Right lung (tissue), 5 donors: Measurements from ENCODE around the gene MAP1LC3A. TPM values are rescaled to one million over a fixed set of nuclear protein-coding genes. Genes with fewer than 3 reads are reported as not detected.

Experiments used
- DNase-seq, 2 donors: peaks; one replicate each; pipeline ENCODE4 v3.0.0-alpha.2; 2013
- polyA plus RNA-seq, 5 donors: library from polyadenylated mRNA; unstranded; fragments of 120-200 nt; gene quantifications; one replicate each; pipeline versions ENCODE4 v1.2.1 to v1.2.3, GENCODE V29; 2013; ENCODE audit warnings: inconsistent platforms in 1 of 5, low replicate concordance in 1 of 5; ENCODE audit not compliant: insufficient read length in 5 of 5, insufficient read depth in 1 of 5

The MAP1LC3A gene
- polyA plus RNA-seq, 5 donors, result 24.2 to 56.0 (median 32.9) TPM

DNA sequence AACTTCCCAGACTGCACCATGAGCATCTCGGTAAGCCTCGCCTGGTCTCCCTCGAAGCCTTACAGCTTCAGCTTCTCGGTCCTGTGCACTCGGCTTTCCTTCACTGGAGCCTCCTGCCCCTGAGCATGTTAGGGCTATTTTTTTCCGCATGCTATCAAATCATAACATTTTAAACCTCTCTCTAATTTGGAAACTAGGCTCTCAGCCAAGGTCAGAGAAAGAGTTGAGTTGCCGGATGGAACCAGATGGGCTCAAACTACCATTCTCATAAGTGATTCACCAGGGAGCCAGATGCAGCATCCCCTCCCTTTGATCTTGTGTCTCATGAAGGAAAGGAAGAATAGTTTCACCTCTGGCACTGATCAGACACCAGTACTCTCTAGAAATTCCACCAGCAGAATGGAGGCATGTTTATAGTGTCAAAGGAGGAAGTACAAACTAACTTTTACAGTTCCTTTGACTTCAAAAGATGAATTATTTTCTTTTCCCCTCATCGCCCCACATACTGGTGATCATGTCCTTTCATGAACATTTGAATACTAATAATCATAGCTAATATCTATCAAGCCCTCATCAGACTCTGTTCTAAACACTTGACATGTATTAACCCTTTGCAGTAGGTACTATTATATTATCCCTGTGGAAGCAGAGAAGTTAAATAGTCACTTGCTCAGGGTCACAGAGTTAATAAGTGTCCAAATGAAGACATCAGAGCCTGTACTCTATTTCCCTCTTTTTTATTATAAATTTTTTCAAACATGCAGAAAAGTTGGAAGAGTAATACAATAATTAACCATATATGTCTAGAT, 46.7 kb downstream of the MAP1LC3A start:
- peak in 1 of 2 donors; percentile 16 for DNase-seq

DNA sequence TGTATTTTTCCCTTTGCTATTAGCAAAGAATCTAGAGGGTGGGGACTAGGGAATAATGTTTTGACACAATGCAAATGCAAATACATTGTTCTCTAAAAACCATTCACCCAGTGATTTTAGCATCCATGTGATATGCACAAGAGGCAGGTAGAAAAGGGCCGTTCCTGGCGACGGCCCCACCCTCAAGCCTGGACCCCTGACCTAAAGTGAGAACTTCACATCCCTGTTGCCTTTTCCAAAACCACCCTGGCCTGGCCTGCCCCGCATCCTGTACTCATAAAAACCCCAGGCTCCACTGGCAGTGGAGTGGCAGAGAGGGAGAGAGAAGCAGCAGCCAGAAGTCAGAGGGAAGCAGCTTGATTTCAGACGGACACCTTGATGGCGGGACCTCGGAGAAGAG, 48.5 kb downstream of the MAP1LC3A start:
- DNase-seq, result no peak

Other genes starting within 250 kb of the MAP1LC3A start
- gene ITCH, start 195.4 kb upstream of the MAP1LC3A start, polyA plus RNA-seq, result 10 to 100 TPM; 28.0 to 49.2 (median 43.7) TPM
- 100 to 1,000 TPM; 137 to 175 (median 150) TPM for gene DYNLRB1, start 42.3 kb upstream of the MAP1LC3A start, polyA plus RNA-seq
- gene PIGU, start 118.4 kb downstream of the MAP1LC3A start, polyA plus RNA-seq, result 10 to 100 TPM; 31.2 to 40.4 (median 35.2) TPM
- 1 to 10 TPM; 5.6 to 7.7 (median 5.6) TPM for gene TP53INP2, start 145.6 kb downstream of the MAP1LC3A start, polyA plus RNA-seq